GM19395 (cell line): ENCODE results near the gene SLC2A8.

Experiments
- ATAC-seq: cut with Tn5 transposase; IDR thresholded peaks from one replicate; pipeline ENCODE4 v1.9.1; 2021; ENCODE audit warnings: mild to moderate bottlenecking, moderate library complexity; ENCODE audit not compliant: unreplicated experiment

SLC2A8 gene

GRCh38 chr9:127423934-127424675, 27.1 kb downstream of the SLC2A8 start, which contains the start of gene ZNF79:
TSS of gene ZNF79 (plus strand) at chr9:127424382. CDS start at chr9:127424788, 406 bp downstream.
- peak; percentile 85 for ATAC-seq

GRCh38 chr9:127424676-127424999, 27.7 kb downstream of the SLC2A8 start:
- ATAC-seq: peak; percentile 18

- no peak for ATAC-seq
These were observed 29.8 kb downstream of the SLC2A8 start for GRCh38 chr9:127426756-127427155.

- no peak for ATAC-seq
These were observed 31.4 kb downstream of the SLC2A8 start for GRCh38 chr9:127428348-127428747.

GRCh38 chr9:127430415-127430814, 33.4 kb downstream of the SLC2A8 start:
- no peak for ATAC-seq

GRCh38 chr9:127437497-127438264, 40.7 kb downstream of the SLC2A8 start:
- ATAC-seq: no peak

- no peak for ATAC-seq
These were observed 41.4 kb downstream of the SLC2A8 start for GRCh38 chr9:127438394-127438793.

GRCh38 chr9:127444283-127444920, 47.4 kb downstream of the SLC2A8 start:
- ATAC-seq: no peak

GRCh38 chr9:127444921-127445850, 48.2 kb downstream of the SLC2A8 start:
- ATAC-seq: no peak

GRCh38 chr9:127445851-127446712, 49.1 kb downstream of the SLC2A8 start:
- ATAC-seq: no peak

GRCh38 chr9:127446713-127447415, 49.9 kb downstream of the SLC2A8 start:
- no peak for ATAC-seq

GRCh38 chr9:127447416-127448111, 50.6 kb downstream of the SLC2A8 start:
- ATAC-seq: no peak

- ATAC-seq: no peak
These were observed 51.3 kb downstream of the SLC2A8 start for GRCh38 chr9:127448112-127448805.

- ATAC-seq: no peak
These were observed 52.5 kb downstream of the SLC2A8 start for GRCh38 chr9:127449332-127449966.

GRCh38 chr9:127450243-127450760, 53.3 kb downstream of the SLC2A8 start:
- ATAC-seq: no peak

- peak; percentile 66 for ATAC-seq
These were observed 54.0 kb downstream of the SLC2A8 start, which contains the start of the genes LRSAM1 and RPL12 for GRCh38 chr9:127450830-127451607. TSS of gene LRSAM1 (plus strand) at chr9:127451510. CDS start at chr9:127454528, 3,018 bp downstream. TSS of gene RPL12 (minus strand) at chr9:127451406. CDS start at chr9:127451317, 89 bp downstream.

GRCh38 chr9:127451608-127451857, 54.6 kb downstream of the SLC2A8 start:
- ATAC-seq: peak; percentile 29
